Erythroblast (primary cell): ENCODE data around the gene KDM7A.
"Not testable (repeated sequence)": the region's sequence is repeated elsewhere in the genome, so short reads cannot be mapped to it uniquely, and the experiment has no call there.

Experiments used
- DNase-seq, 2 experiments: peaks; one replicate each; lab custom pipeline; 2025; lab: John Stamatoyannopoulos, UW
- GATA1 ChIP-seq: IDR thresholded peaks from 2 replicates; pipeline ENCODE4 v1.6.1; 2011; ENCODE audit warnings: low read depth, mild to moderate bottlenecking, control low read depth, low read length, moderate library complexity
- POLR2A ChIP-seq: IDR thresholded peaks from 2 replicates; pipeline ENCODE4 v1.6.1; 2011; ENCODE audit warnings: mild to moderate bottlenecking, low read length

KDM7A gene

DNA sequence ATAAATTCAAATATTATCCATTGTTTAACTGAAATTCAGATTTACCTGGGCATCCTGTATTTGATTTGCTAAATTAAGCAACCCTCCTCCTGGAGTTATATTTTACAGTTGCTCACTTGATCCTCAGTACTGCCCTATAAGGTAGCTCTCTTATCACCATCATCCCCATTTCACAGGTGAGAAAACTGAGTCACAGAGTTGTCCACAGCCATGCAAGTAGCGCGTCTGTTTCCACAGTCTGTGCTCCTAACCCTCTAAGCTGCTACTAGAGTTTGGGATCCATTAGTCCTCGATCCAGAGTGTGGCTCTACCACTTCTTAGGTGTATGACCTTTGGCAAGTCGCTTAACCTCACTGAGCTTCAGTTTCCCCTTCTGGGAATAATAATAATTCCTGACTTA is 34.9 kb upstream of the KDM7A start:
- DNase-seq: no peak
- TF ChIP-seq GATA1 (no peak), POLR2A (no peak)

DNA sequence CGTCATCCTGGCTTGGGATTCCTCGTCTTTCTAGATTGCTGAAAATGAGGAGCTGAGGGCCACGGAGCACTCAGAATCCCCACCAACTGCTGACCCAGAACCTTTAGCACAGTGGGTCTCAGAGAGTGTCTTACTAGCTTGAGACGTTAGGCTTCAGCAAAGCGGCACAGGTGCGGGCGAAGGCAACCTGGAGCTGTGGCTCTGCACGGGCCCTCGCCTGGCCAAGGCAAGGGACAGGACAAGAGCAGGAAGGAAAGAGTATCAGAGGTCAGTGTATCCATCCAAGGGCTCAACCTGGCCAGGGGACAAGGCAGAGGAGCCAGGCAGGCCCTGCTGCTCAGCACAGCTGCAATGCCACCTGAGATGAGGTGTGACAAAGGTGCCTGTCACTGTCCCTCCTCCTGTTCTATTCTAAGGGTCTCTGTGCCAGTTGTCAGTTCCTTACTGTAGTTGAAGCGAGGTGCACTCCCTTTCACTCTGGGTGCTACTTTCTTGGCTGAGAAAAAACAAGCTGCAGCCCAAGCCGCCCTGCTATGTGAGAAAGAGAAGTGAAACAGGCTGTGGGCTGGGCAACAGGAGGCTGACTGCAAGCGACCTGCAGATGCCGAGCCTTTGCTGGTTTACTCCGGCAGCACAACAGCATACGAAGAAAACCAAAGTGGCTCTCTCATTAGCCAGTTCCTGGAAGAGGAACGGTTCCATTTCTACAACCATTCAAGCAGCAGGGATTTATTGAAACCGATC is 33.3 kb upstream of the KDM7A start:
- TF ChIP-seq POLR2A (no peak), GATA1 (no peak)
- DNase-seq: no peak

DNA sequence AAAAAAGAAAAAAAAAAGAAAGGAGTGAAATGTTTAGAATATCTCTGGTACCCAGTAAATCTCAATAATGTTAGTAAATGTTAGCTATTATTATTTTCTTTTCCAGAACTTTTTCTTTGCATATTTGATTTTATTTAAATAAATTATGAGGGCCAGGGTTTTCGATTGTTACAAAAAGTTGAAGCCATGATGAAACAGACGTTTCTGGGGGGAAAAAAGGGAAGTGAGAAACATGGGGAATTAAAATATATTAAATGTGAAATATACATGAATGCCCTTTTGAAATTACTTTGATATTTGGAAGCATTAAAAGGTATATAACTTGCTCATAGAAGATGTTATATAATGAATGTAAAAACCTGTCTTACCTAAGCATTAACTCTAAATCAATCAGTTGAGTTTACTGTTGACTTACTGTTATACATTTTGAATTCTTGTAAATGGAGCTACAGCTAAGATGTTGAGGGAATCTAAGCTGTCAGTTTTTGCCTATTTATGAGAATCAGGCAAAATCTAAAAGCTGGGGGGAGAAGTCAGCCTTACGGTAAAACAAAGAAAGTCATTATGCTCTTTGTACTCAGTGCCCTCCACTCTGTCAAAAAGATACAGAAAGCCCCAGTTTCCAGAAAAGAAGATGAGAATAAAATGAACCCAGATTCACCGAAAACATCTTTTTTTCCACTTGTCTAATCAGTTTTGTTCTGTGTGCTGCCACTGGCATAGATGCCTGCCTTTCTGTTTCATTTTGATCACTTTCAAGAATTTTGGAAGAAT is 30.0 kb upstream of the KDM7A start:
- TF ChIP-seq GATA1: no peak
- no peak for TF ChIP-seq POLR2A
- no peak for DNase-seq

DNA sequence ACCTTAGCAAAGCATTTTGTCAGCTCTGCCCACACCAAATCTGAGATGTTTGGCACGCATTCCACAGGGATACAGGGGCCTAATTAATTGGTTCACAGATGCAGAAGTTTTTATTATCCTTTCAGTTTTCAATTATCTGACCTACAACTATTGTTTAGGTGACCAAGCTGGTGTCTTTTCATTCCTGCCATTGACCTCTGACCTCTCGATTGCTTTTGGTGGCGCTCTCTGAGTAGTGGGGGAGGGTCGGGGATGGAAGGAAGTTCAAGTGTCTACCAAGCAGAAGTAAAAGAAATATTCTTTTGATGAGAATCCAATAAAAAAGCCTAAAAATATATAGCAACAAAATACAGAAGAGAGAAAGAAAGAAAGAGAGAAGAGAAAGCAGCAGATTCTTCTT is 28.8 kb upstream of the KDM7A start:
- TF ChIP-seq GATA1: no peak
- TF ChIP-seq POLR2A: no peak
- no peak for DNase-seq

DNA sequence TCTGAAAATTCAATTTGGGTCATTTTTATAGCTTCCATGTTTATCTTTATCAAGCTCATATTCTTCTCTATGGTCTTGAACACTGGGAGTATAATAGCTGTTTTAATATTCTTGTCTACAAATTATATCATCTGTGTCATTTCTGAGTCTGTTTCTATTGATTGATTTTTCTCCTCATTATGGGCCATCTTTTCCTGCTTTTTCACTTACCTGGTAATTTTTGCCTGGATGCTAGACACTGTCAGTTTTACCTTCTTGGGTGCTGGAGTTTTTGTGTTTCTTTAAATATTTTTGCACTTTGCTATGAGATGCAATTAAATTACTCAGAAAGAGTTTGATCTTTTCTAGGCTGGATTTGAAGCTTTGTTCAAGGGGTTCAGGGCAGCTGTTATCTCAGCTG is 26.8 kb upstream of the KDM7A start:
- no peak for DNase-seq
- TF ChIP-seq GATA1: no peak

DNA sequence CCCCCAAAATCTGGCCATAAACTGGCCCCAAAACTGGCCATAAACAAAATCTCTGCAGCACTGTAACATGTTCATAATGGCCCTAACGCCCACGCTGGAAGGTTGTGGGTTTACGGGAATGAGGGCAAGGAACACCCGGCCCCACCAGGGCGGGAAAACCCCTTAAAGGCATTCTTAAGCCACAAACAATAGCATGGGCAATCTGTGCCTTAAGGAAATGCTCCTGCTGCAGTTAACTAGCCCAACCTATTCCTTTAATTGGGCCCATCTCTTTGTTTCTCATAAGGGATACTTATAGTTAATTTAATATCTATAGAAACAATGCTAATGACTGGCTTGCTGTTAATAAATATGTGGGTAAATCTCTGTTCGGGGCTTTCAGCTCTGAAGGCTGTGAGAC is 26.2 kb upstream of the KDM7A start:
- not testable (repeated sequence) for DNase-seq

DNA sequence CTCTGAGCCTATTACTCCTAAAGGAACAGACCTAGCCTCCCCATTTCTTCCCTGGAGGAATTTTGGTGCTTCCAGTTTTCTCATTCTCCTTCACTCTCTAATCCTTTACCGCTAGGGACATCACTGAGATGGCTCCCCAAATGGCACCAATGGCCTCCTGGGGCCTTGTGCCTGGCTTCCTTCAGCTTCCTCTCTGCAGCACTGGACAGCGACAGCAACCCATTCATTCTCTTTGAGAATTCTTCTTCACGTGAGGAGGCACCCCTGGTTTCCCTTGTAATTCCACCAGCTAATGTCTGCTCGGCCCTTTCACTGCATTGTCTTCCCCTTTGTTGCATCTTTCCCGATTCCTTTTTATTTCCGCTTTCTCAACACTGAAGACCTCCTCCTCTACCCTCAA is 24.6 kb upstream of the KDM7A start:
- DNase-seq: no peak
- no peak for TF ChIP-seq POLR2A
- TF ChIP-seq GATA1: no peak

DNA sequence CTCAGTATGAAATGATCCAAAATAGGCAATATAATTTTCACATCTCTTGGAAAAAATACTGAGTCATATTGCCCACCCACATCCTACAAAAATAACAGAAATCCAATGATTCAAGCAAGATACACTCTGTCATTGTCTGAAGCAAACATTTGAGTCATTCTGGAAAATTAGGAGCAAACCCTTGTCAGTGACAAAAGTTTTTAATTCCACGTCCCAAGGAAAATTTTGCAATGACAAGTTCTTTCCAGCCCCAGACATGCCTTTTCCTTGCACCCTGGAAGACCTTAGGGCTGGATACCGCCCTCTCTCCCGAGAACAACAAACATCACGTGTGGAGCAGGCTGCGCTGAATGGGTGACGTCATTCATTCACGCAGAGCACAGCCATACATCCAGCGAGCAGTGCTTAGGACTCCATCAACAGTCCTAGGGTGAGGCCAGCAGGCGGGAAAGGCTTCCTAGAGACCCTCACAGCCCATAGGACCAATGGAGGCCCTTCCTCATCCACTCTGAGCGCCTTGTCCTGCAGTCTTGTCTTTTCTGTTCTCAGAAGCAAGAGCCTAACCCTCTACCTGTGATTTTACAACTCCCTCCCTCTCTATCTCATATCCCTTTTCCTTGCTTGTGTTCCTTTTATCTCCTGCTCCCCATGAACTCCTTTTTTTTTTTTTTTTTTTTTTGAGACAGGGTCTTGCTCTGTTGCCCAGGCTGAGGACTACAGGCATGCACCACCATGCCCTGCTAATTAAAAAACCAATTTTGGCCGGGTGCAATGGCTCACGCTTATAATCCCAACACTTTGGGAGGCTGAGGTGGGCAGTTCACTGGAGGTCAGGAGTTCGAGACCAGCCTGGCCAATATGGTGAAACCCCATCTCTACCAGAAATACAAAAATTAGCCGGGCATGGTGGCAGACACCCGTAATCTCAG is 23.5 kb upstream of the KDM7A start:
- no peak for DNase-seq
- TF ChIP-seq GATA1 (no peak), POLR2A (no peak)

DNA sequence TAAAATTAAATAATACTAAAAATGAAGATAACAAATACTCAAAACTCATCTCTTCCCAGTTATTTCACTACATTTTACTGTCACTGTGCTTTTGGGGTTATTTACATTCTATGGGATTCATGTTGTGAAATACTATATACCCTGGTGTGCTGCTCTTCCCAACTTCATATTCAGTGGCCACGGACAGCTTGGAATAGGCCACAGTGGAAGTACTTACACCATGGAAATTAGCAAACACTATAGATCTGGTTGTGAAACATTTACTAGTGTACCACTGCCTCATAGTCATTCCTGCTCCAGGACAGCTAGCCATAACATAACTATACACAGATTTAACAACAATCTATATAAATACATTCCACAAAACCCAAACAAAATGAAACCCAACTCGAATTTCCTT is 21.2 kb upstream of the KDM7A start:
- TF ChIP-seq GATA1 (no peak), POLR2A (no peak)
- DNase-seq: no peak

DNA sequence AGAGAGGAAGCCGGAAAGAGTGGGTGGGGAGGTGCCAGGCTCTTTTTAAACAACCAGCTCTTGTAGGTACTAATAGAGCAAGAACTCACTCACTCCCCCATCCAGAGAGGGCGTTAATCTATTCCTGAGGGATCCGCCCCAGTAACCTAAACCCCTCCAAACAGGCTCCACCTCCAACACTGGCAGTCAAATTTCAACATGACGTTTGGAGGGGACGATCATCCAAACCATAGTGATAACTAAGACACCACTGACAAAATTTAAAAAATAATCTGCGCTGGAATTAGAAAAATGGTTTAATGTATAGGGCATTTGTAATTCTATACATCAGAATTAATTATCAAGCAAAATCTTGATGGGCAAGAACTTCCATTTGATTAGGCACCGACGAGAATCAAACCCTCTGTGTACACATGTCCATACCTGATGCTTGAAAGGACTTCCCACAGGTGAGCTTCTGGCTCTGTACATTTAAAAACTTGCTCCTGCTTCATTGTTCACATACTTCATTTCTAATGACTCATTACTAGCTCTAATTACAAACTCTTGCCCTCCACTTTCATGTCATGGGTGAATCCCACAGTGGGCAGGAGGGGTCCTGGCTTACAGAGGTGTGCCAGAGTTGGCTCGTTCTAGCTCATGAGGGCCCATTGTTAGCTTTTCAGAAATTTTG is 20.6 kb upstream of the KDM7A start:
- no peak for TF ChIP-seq GATA1
- no peak for TF ChIP-seq POLR2A
- no peak for DNase-seq

DNA sequence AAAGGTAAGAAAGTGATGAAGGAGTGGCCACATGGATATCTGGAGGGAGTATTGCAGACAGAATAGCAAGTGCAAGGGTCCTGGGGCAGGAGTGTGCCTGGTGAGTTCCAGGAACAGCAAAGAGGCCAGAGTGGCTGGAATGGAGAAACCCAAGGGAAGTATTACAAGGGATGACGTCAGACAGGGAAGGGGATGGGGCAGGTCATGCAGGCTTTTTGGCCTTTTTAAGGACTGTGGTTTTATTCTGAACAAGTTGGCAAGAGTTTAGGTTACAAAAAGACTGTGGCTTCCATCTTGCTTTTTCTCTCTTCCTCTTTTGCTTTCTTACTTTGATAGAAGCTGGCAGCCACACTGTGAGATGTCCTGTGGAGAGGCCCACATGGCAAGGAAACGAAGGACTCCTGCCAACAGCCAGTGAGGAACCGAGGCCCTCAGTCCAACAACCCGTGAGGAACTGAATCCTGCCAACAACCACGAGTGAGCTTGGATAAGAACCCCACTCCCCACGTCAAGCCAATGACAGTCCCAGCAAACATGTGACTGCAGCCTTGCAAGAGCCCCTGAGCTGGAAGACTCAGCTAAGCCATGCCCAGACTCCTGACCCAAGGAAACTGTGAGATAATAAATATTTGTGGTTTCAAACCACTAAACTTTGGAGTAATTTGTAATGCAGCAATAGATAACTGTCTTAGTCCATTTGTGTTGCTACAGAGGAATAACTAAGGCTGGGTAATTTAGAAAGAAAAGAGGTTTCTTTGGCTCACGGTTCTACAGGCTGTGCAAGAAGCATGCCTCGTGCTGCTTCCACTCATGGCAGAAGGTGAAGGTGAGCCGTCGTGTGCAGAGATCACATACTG is 19.8 kb upstream of the KDM7A start:
- no peak for DNase-seq
- no peak for TF ChIP-seq POLR2A
- no peak for TF ChIP-seq GATA1

DNA sequence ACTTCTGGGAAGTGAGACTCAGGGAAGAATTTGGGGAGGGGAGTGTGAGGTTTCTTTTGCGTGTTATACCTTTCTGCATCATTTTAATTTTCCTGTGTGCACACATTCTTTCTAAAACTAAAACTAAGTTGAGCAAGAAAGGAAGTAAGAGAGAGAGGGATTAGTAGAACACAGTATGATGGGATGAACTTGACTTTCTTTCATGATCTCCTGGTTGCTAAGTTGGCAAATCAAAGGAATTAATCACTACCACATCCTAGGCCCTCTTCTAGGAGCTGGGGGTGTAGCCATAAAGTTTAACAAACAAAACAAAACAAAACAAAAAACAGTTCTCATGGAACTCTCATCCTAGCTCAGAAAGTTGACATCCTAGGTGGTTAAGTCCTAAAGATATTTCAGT is 19.1 kb upstream of the KDM7A start:
- DNase-seq: no peak
- TF ChIP-seq GATA1 (no peak), POLR2A (no peak)
